SU-DHL-6 (cell line): ENCODE data around the gene PCNX3.

Experiments used
- H2AFZ ChIP-seq: fragments of 200-600 bp; sonication (generic); 2 replicates; pipeline ENCODE4 v1.6.1; 2014; ENCODE audit warnings: low read depth, mild to moderate bottlenecking, moderate library complexity, mixed read lengths, antibody characterized with exemption, low read length; ENCODE audit not compliant: severe bottlenecking
- H3F3A ChIP-seq: fragments of 200-600 bp; shearing (Covaris generic); 2 replicates; pipeline ENCODE4 v1.6.0; 2016; ENCODE audit warnings: antibody characterized with exemption, mild to moderate bottlenecking; ENCODE audit not compliant: insufficient read depth
- H3K27ac ChIP-seq: fragments of 200-600 bp; sonication (generic); 2 replicates; pipeline ENCODE4 v1.5.1; 2016; ENCODE audit warnings: low read depth, mild to moderate bottlenecking, low read length, moderate library complexity, mixed read lengths
- H3K27me3 ChIP-seq: fragments of 200-600 bp; sonication (generic), shearing (Covaris generic); 2 replicates; pipeline ENCODE4 v1.6.0; 2014; ENCODE audit warnings: mild to moderate bottlenecking, low read length
- H3K36me3 ChIP-seq: fragments of 200-600 bp; sonication (generic); 2 replicates; pipeline ENCODE4 v1.6.1; 2014; ENCODE audit warnings: mild to moderate bottlenecking, low read length, mixed read lengths
- H3K4me2 ChIP-seq: fragments of 300-600, 200-600 bp; shearing (Covaris generic), sonication (generic); 2 replicates; pipeline ENCODE4 v1.6.0; 2014; ENCODE audit warnings: low read length, low read depth, mild to moderate bottlenecking; ENCODE audit not compliant: poor library complexity, severe bottlenecking
- H3K4me3 ChIP-seq: fragments of 200-600 bp; sonication (generic); 2 replicates; pipeline ENCODE4 v1.5.1; 2014; ENCODE audit warnings: antibody characterized with exemption, low read length, mild to moderate bottlenecking, mixed read lengths; ENCODE audit not compliant: insufficient read depth, poor library complexity, severe bottlenecking
- H3K79me2 ChIP-seq: fragments of 200-600 bp; sonication (generic); 2 replicates; pipeline ENCODE4 v1.6.1; 2014; ENCODE audit warnings: mild to moderate bottlenecking, low read length, moderate library complexity; ENCODE audit not compliant: insufficient read depth
- H3K9ac ChIP-seq: fragments of 200-600 bp; sonication (generic); 2 replicates; pipeline ENCODE4 v1.7.0; 2014; ENCODE audit warnings: mild to moderate bottlenecking, low read length
- H3K9me2 ChIP-seq: fragments of 200-600 bp; sonication (generic); replicated peaks from 2 replicates; pipeline ENCODE4 v1.6.1; 2014; ENCODE audit warnings: low read length; ENCODE audit not compliant: insufficient read depth
- H3K9me3 ChIP-seq: fragments of 200-600 bp; sonication (generic); 2 replicates; pipeline ENCODE4 v1.6.1; 2014; ENCODE audit warnings: low read length, mixed read lengths; ENCODE audit not compliant: insufficient read depth
- H4K20me1 ChIP-seq: fragments of 200-600 bp; sonication (generic); 2 replicates; pipeline ENCODE4 v1.6.1; 2014; ENCODE audit warnings: low read depth, mild to moderate bottlenecking, antibody characterized with exemption, low read length, moderate library complexity, mixed read lengths
- CTCF ChIP-seq: fragments of 200-600 bp; sonication (generic); IDR thresholded peaks from one replicate; pipeline ENCODE4 v1.5.1; 2017; ENCODE audit warnings: antibody characterized with exemption, mild to moderate bottlenecking, low read length, moderate library complexity; ENCODE audit not compliant: insufficient read depth, poor library complexity, severe bottlenecking
- EZH2phosphoT487 ChIP-seq: fragments of 200-600 bp; sonication (generic), shearing (Covaris generic); conservative IDR thresholded peaks from 2 replicates; pipeline ENCODE4 v1.6.1; 2018; ENCODE audit warnings: mild to moderate bottlenecking, antibody characterized with exemption, low read length, moderate library complexity, mixed read lengths

PCNX3 gene

DNA sequence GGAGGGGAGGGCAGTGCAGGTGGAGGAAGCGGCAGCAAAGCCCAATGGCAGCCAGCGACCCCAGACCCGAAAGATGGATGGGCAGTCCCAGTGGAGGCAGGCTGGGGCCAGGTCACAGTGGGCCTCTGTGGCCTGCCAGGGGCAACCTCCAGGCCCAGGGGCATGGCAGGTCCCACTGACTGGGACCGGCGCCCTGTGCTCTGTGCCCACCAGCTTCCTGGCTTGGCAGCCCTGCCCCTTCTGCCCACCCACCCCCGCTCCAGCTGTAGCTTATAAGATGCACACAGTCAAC lies 15.7 kb upstream of the PCNX3 start:
- H3K4me2 ChIP-seq, result no peak overlapping the region
- no peaks in the 10 kb centered on the region for H3F3A ChIP-seq
- H3K9me3 ChIP-seq, result no peaks in the 10 kb centered on the region
- no peak overlapping the region for H3K27ac ChIP-seq
- H3K27me3 ChIP-seq, result no peaks in the 10 kb centered on the region
- no peak overlapping the region for H3K9ac ChIP-seq
- TF ChIP-seq EZH2phosphoT487 (no peak), CTCF (no peak)
- no peak overlapping the region for H2AFZ ChIP-seq
- H4K20me1 ChIP-seq, result no peaks in the 10 kb centered on the region
- H3K4me3 ChIP-seq, result no peak overlapping the region
- no peaks in the 10 kb centered on the region for H3K36me3 ChIP-seq
- H3K9me2 ChIP-seq, result no peaks in the 10 kb centered on the region
- no peaks in the 10 kb centered on the region for H3K79me2 ChIP-seq

GRCh38 chr11:65604258-65604657 lies 11.3 kb upstream of the PCNX3 start:
- TF ChIP-seq EZH2phosphoT487 (no peak), CTCF (no peak)
- Histone ChIP-seq H3K9ac (no peak overlapping the region), H3F3A (no peaks in the 10 kb centered on the region), H3K36me3 (no peaks in the 10 kb centered on the region), H3K9me3 (no peaks in the 10 kb centered on the region), H3K27ac (no peak overlapping the region), H4K20me1 (no peaks in the 10 kb centered on the region), H2AFZ (no peak overlapping the region), H3K9me2 (no peaks in the 10 kb centered on the region), H3K4me3 (no peak overlapping the region), H3K4me2 (no peak overlapping the region), H3K79me2 (no peaks in the 10 kb centered on the region), H3K27me3 (no peaks in the 10 kb centered on the region)

- no peaks in the 10 kb centered on the region for H3K9me3 ChIP-seq
- TF ChIP-seq CTCF (no peak), EZH2phosphoT487 (no peak)
- H4K20me1 ChIP-seq, result no peaks in the 10 kb centered on the region
- H3K79me2 ChIP-seq, result no peaks in the 10 kb centered on the region
- H3K27ac ChIP-seq, result no peak overlapping the region
- H2AFZ ChIP-seq, result no peak overlapping the region
- no peaks in the 10 kb centered on the region for H3K27me3 ChIP-seq
- no peak overlapping the region for H3K4me3 ChIP-seq
- no peak overlapping the region for H3K9ac ChIP-seq
- no peaks in the 10 kb centered on the region for H3K36me3 ChIP-seq
- no peaks in the 10 kb centered on the region for H3F3A ChIP-seq
- H3K4me2 ChIP-seq, result no peak overlapping the region
- no peaks in the 10 kb centered on the region for H3K9me2 ChIP-seq
These were observed 8.5 kb upstream of the PCNX3 start for GRCh38 chr11:65606876-65607613.
